T follicular helper cell (primary cell): ENCODE results near the gene PRKD2.
"Not testable (repeated sequence)": the region's sequence is repeated elsewhere in the genome, so short reads cannot be mapped to it uniquely, and the experiment has no call there.

Experiments used
- DNase-seq: peaks from one replicate; pipeline ENCODE4 v3.0.0-alpha.2; 2020; ENCODE audit warnings: low read depth

The PRKD2 gene

GRCh38 chr19:46724468-46724867 is 7.6 kb upstream of the PRKD2 start:
- no peak for DNase-seq

GRCh38 chr19:46723471-46723870 is 6.6 kb upstream of the PRKD2 start:
- DNase-seq = no peak

GRCh38 chr19:46723023-46723461 is 6.1 kb upstream of the PRKD2 start:
- no peak for DNase-seq

- no peak for DNase-seq
These were observed 5.6 kb upstream of the PRKD2 start for GRCh38 chr19:46722421-46723022.

GRCh38 chr19:46722004-46722380 is 5.1 kb upstream of the PRKD2 start:
- no peak for DNase-seq

- DNase-seq = no peak
These were observed 4.5 kb upstream of the PRKD2 start for GRCh38 chr19:46721269-46722003.

- DNase-seq = no peak
These were observed 3.8 kb upstream of the PRKD2 start for GRCh38 chr19:46720503-46721239.

- no peak for DNase-seq
These were observed 3.0 kb upstream of the PRKD2 start for GRCh38 chr19:46719629-46720502.

GRCh38 chr19:46718934-46719622 is 2.2 kb upstream of the PRKD2 start:
- no peak for DNase-seq

- peak; percentile 48 for DNase-seq
These were observed 1.4 kb upstream of the PRKD2 start for GRCh38 chr19:46718157-46718933.

GRCh38 chr19:46717716-46718143 is 816 bp upstream of the PRKD2 start:
- no peak for DNase-seq

- no peak for DNase-seq
These were observed 261 bp downstream of the PRKD2 start for GRCh38 chr19:46716672-46717033.

- DNase-seq = no peak
These were observed 791 bp downstream of the PRKD2 start for GRCh38 chr19:46715975-46716671.

- DNase-seq = no peak
These were observed 1.3 kb downstream of the PRKD2 start for GRCh38 chr19:46715620-46715974.

- peak; percentile 55 for DNase-seq
These were observed 2.3 kb downstream of the PRKD2 start for GRCh38 chr19:46714444-46715106.

- DNase-seq = peak; percentile 70
These were observed 3.0 kb downstream of the PRKD2 start for GRCh38 chr19:46713781-46714443.

- DNase-seq = not testable (repeated sequence)
These were observed 4.1 kb downstream of the PRKD2 start for GRCh38 chr19:46712768-46713338.

- DNase-seq = no peak
These were observed 6.2 kb downstream of the PRKD2 start for GRCh38 chr19:46710687-46711086.
